T-cell (primary cell): ENCODE data around the gene SH3RF3. TPM values are rescaled to one million over a fixed set of nuclear protein-coding genes. Genes with fewer than 3 reads are reported as not detected.
"Not testable (repeated sequence)": the region's sequence is repeated elsewhere in the genome, so short reads cannot be mapped to it uniquely, and the experiment has no call there.

ENCODE experiments used
- ATAC-seq, 4 experiments: fragments of 200-7000 bp in 3 of 4; fragments of 150-1000 bp in 1 of 4; cut with Tn5 transposase; replicated peaks in 1 of 4; 1 replicate in 3 of 4; 2 replicates in 1 of 4; pipeline ENCODE4 v1.10.0; 2021; ENCODE audit warnings: moderate library complexity in 3 of 4, mild to moderate bottlenecking in 2 of 4, moderate number of reproducible peaks in 1 of 4
- CTCF ChIA-PET, 2 donors: fragments of 300-600 bp; sonication (Branson Sonifier 250); formaldehyde crosslinking; loops; one replicate each; lab custom pipeline; 2022; ENCODE audit warnings: antibody characterized with exemption in 2 of 2; lab: Charles Lee
- POLR2A ChIA-PET, 2 donors: fragments of 300-600 bp; sonication (Branson Sonifier 250); formaldehyde crosslinking; loops; one replicate each; lab custom pipeline; 2022; ENCODE audit warnings: antibody characterized with exemption in 2 of 2; lab: Charles Lee
- DNase-seq, 35 experiments: peaks; one replicate each; pipeline versions ENCODE4 v3.0.0 to v3.0.0-alpha.2; 2013 to 2023
- H3K27ac ChIP-seq: one replicate; pipeline ENCODE4 v1.5.1; 2013; ENCODE audit warnings: low read length
- H3K27me3 ChIP-seq, 2 experiments: replicated peaks in 1 of 2; 1 replicate in 1 of 2; 2 replicates in 1 of 2; pipeline versions ENCODE4 v1.6.1 to v1.7.0; 2013; ENCODE audit warnings: low read length in 1 of 2, mixed read lengths in 1 of 2; ENCODE audit not compliant: control insufficient read depth in 2 of 2, insufficient read depth in 2 of 2; ENCODE audit errors: extremely low read depth in 1 of 2
- H3K36me3 ChIP-seq, 2 donors: 1 replicate in 1 of 2; 2 replicates in 1 of 2; pipeline versions ENCODE4 v1.6.1 to v1.7.0; 2013; ENCODE audit warnings: low read length in 1 of 2; ENCODE audit not compliant: control insufficient read depth in 2 of 2, insufficient read depth in 1 of 2; ENCODE audit errors: extremely low read depth in 1 of 2
- H3K4me1 ChIP-seq, 2 experiments: 1 replicate in 1 of 2; 2 replicates in 1 of 2; pipeline versions ENCODE4 v1.6.1 to v1.7.0; 2013; ENCODE audit warnings: low read length in 2 of 2, mixed read lengths in 1 of 2; ENCODE audit not compliant: insufficient read depth in 2 of 2, control insufficient read depth in 1 of 2; ENCODE audit errors: extremely low read depth in 1 of 2
- H3K4me3 ChIP-seq, 2 donors: 1 replicate in 1 of 2; 2 replicates in 1 of 2; pipeline versions ENCODE4 v1.5.1 to v1.7.0; 2013; ENCODE audit warnings: mild to moderate bottlenecking in 2 of 2, low read length in 1 of 2, moderate library complexity in 1 of 2; ENCODE audit not compliant: control insufficient read depth in 1 of 2; ENCODE audit errors: extremely low read depth in 1 of 2
- H3K9me3 ChIP-seq: 2 replicates; pipeline ENCODE4 v1.7.0; 2013
- H3K27ac Mint-ChIP-seq, 2 donors: one replicate each; pipeline ENCODE4 v1.8.0; 2020 to 2021; ENCODE audit warnings: mild to moderate bottlenecking in 2 of 2, mixed read lengths in 2 of 2
- H3K27me3 Mint-ChIP-seq, 2 donors: one replicate each; pipeline ENCODE4 v1.8.0; 2021 to 2022; ENCODE audit warnings: mixed read lengths in 2 of 2
- H3K36me3 Mint-ChIP-seq: one replicate; pipeline ENCODE4 v1.8.0; 2021; ENCODE audit warnings: mixed read lengths
- H3K4me1 Mint-ChIP-seq, 3 donors: one replicate each; pipeline ENCODE4 v1.8.0; 2020 to 2022; ENCODE audit warnings: mixed read lengths in 3 of 3, mild to moderate bottlenecking in 1 of 3
- H3K4me3 Mint-ChIP-seq, 3 donors: one replicate each; pipeline ENCODE4 v1.8.0; 2020 to 2022; ENCODE audit warnings: mild to moderate bottlenecking in 3 of 3, mixed read lengths in 3 of 3, moderate library complexity in 3 of 3
- H3K9me3 Mint-ChIP-seq, 3 donors: one replicate each; pipeline ENCODE4 v1.8.0; 2020 to 2022; ENCODE audit warnings: mixed read lengths in 3 of 3
- WGBS: methylation state at CpG from one replicate; pipeline ENCODE4 v1.1.5; 2013; ENCODE audit warnings: missing lambda C conversion rate; ENCODE audit not compliant: insufficient coverage; 5-methylcytosine and 5-hydroxymethylcytosine counted together
- total RNA-seq, 35 experiments: library from RNA in 6 of 35; stranded (reverse) in 6 of 35; fragments of 120-200 nt in 1 of 35; gene quantifications; one replicate each; pipeline versions ENCODE4 v1.2.1 to v1.2.4 and lab custom pipeline; 2013 to 2026

The SH3RF3 gene
- total RNA-seq, 5 donors from 2014 or later (not counting 1 experiment from before 2014, with no cell fraction given) = 1.8 to 4.6 (median 3.6) TPM

DNA sequence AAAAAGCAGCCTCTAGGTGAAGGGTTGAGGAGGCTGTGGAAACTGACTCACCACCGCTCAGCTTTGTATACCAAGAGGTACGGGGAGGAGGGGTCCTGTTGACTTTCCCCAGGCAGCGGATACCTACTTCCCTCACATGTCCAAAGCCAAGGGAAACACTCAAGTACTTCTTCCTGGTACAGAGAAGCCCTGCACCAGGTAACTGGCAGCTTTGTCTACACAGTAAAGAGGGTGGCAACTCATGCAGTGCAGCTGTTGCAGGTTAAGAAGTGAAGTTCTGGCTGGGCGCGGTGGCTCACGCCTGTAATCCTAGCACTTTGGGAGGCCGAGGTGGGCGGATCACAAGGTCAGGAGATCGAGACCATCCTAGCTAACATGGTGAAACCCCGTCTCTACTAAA lies 8.3 kb upstream of the SH3RF3 start:
- H3K36me3 Mint-ChIP-seq, H3K4me1 ChIP-seq, H3K27ac ChIP-seq, DNase-seq, H3K36me3 ChIP-seq, ATAC-seq, H3K27ac Mint-ChIP-seq, POLR2A ChIA-PET, H3K9me3 ChIP-seq, H3K4me3 ChIP-seq, H3K9me3 Mint-ChIP-seq, H3K4me3 Mint-ChIP-seq: not testable (repeated sequence)
- 94% methylated on average over 5 of the region's 10 CpGs for whole genome bisulfite sequencing
- CTCF ChIA-PET = interaction anchor here in 1 of 2 donors (0.7 kb wide), 1 partner anchor 259 kb away, joined by 3 read pairs; no protein-coding TSS in a partner anchor
- Mint-ChIP-seq H3K4me1 (peaks cover 9 to 18% (median 15%) of the 10 kb centered on the region in 3 donors), H3K27me3 (peaks cover 0 to 32% of the 10 kb centered on the region in 2 donors)
- peaks cover 0 to 24% of the 10 kb centered on the region in 2 experiments for H3K27me3 ChIP-seq

DNA sequence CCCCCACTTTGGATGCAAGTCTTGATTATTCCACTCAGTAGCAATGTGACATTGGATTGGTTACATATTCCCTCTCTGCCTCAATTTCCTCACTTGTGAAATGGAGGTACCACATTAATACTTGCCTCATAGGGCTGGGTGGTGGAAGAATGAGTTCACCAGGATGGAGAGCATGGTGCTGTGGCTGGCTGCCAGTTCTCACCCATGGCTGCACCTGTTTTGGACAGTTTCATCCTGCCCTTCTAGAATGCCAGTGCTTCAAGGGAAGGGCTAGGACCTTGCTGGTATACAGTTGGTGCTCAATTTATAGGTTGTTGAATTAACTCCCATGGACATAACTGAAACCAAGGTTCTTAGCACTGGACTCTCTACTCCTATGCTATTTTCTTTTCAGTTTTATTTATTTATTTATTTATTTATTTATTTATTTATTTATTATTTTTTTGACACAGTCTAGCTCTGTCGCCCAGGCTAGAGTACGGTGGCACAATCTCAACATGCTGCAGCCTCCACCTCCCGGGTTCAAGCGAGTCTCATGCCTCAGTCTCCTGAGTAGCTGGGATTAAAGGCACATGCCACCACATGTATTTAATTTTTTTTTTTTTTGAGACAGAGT lies 5.3 kb upstream of the SH3RF3 start:
- 100% methylated on average over 4 of the region's 4 CpGs for WGBS
- no peak overlapping the region for H3K4me3 Mint-ChIP-seq
- H3K36me3 ChIP-seq = no peaks in the 10 kb centered on the region
- DNase-seq (no peak), ATAC-seq (no peak)
- H3K4me3 ChIP-seq = no peak overlapping the region
- H3K27me3 ChIP-seq = peaks cover 0 to 47% of the 10 kb centered on the region in 2 experiments
- H3K9me3 ChIP-seq = no peaks in the 10 kb centered on the region
- no peak overlapping the region for H3K27ac ChIP-seq
- peaks cover 13 to 23% (median 18%) of the 10 kb centered on the region in 3 donors for H3K4me1 Mint-ChIP-seq
- no peak overlapping the region for H3K27ac Mint-ChIP-seq
- H3K36me3 Mint-ChIP-seq = no peaks in the 10 kb centered on the region
- ChIA-PET CTCF (interaction anchor here (0.6 to 1.4 kb wide), 3 partner anchors 215 to 387 kb away, joined by 3 to 9 read pairs (median 4); no protein-coding TSS in a partner anchor), POLR2A (interaction anchor here in 1 of 2 donors (0.7 kb wide), 1 partner anchor 155 kb away, joined by 4 read pairs; no protein-coding TSS in a partner anchor)
- H3K27me3 Mint-ChIP-seq = peaks cover 0 to 46% of the 10 kb centered on the region in 2 donors
- no peaks in the 10 kb centered on the region for H3K9me3 Mint-ChIP-seq
- H3K4me1 ChIP-seq = peaks cover 4 to 15% of the 10 kb centered on the region in 2 experiments

DNA sequence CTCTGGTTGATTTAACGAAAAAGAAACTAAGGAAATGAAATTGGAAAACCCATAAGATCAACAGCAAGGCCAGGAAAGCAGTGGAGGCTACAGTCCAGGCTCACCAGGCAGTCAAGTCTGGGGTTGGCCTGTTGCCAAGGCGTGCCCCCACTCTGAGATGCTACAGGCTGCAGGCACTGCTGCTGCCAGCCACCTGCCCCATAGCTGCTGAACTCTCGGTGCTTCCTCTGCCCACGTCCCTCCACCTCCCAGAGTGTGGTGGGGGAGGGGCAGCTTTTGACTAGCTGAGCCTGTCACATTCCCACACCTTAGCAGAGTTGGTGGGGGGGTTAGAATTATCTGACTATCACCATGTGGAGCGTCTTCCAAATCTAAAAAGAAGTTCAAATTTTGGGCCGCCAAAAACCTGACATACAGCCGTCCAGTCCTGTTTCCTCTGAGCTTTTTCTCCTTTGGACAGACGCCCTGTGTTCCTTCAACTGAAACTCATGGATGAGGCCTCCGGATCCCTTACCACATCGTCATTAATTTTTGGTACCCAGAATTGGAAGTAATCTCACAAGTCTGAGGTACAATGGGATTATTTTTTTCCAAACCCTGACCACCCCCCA lies 3.9 kb upstream of the SH3RF3 start:
- peaks cover 0 to 42% of the 10 kb centered on the region in 2 donors for H3K27me3 Mint-ChIP-seq
- POLR2A ChIA-PET = interaction anchor here in 1 of 2 donors (0.7 kb wide), 1 partner anchor 126 kb away, joined by 4 read pairs; no protein-coding TSS in a partner anchor

DNA sequence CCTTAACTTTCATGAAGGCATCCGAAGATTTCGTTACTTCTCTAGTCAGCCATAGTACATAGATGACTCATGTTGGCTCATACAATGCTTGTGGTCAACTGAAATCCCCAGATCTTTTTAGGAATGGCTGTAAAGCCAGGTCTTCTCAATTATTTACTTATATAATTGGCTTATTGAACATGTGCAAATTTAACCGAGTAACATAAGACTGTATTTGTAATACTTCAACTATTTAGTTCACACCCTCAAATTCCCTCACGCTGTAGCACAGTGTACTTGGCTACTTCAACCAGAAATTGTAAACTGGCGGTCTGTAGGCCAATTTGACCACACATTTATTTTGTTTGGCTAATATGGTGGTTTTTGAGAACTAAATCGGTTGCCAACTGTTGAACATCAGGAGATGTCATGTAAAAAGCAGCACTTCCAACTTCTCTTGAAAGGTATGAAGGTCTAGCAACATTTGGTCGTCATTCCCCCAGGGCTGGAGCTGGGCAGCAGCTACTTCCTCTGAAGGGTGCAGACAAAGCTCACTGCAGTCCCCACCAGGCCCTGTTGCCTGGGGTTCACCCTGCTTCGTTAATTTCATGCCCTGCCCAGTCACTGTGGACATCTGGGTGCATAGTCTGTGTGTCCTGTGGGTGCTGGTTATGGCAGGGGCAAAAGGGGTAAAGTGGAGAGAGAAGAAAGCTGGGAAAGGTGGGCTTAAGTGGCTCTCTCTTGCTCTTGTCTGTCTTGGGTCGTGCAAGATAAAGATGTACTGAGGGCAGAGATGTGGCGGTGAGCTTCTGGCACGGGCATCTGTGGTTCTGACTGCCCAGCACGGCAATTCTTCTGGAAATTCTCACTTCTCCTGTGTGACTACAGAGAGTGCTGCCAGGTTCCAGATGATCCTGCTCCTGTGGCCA lies 3.2 kb upstream of the SH3RF3 start:
- H3K27ac Mint-ChIP-seq = no peak overlapping the region
- no peaks in the 10 kb centered on the region for H3K36me3 ChIP-seq
- H3K36me3 Mint-ChIP-seq = no peaks in the 10 kb centered on the region
- H3K27me3 Mint-ChIP-seq = peaks cover 0 to 49% of the 10 kb centered on the region in 2 donors
- no peak overlapping the region for H3K4me3 ChIP-seq
- peaks cover 4 to 25% of the 10 kb centered on the region in 2 experiments for H3K4me1 ChIP-seq
- H3K4me1 Mint-ChIP-seq = peaks cover 21 to 31% (median 28%) of the 10 kb centered on the region in 3 donors
- no peak for DNase-seq
- H3K4me3 Mint-ChIP-seq = no peak overlapping the region
- H3K27me3 ChIP-seq = peaks cover 0 to 44% of the 10 kb centered on the region in 2 experiments
- no peak overlapping the region for H3K27ac ChIP-seq
- CTCF ChIA-PET = interaction anchor here in 1 of 2 donors (1.6 kb wide), 1 partner anchor 385 kb away, joined by 6 read pairs; no protein-coding TSS in a partner anchor
- POLR2A ChIA-PET = no interaction called here
- 81% methylated on average over 8 of the region's 12 CpGs for WGBS
- H3K9me3 ChIP-seq = no peaks in the 10 kb centered on the region
- no peak for ATAC-seq
- H3K9me3 Mint-ChIP-seq = no peaks in the 10 kb centered on the region

More for the DNA sequence above, 3.9 kb upstream of the SH3RF3 start:
- no peak overlapping the region for H3K4me3 ChIP-seq
- no peaks in the 10 kb centered on the region for H3K36me3 ChIP-seq
- WGBS = 92% methylated on average over 3 of the region's 10 CpGs
- no peak for ATAC-seq
- H3K27ac ChIP-seq = no peak overlapping the region
- Mint-ChIP-seq H3K27ac (no peak overlapping the region), H3K4me1 (peaks cover 15 to 25% (median 20%) of the 10 kb centered on the region in 3 donors), H3K4me3 (no peak overlapping the region), H3K9me3 (no peaks in the 10 kb centered on the region), H3K36me3 (no peaks in the 10 kb centered on the region)
- H3K27me3 ChIP-seq = peaks cover 0 to 45% of the 10 kb centered on the region in 2 experiments
- no peak for DNase-seq
- CTCF ChIA-PET = no interaction called here
- no peaks in the 10 kb centered on the region for H3K9me3 ChIP-seq
- H3K4me1 ChIP-seq = peaks cover 4 to 21% of the 10 kb centered on the region in 2 experiments

DNA sequence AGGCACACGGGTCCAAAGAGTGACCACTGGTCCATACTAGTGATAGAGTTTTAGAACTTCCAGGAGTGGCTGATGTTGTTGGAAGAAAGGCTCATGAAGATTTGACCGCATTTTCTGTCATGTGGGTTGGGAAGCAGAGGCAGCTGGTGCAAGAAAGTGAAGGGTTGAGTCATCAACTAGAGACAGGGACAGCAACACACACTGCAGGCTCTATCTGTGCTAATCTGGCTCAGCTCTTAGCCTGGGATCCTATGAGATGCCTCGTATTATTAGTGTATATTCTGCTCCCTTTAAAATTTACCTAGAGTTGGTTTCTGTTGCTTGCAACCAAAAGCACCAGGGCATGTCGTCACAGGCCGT lies 2.5 kb upstream of the SH3RF3 start:
- CTCF ChIA-PET = interaction anchor here in 1 of 2 donors (1.6 kb wide), 1 partner anchor 384 kb away, joined by 6 read pairs; no protein-coding TSS in a partner anchor
- peaks cover 4 to 25% of the 10 kb centered on the region in 2 experiments for H3K4me1 ChIP-seq
- POLR2A ChIA-PET = no interaction called here
- no peak overlapping the region for H3K27ac ChIP-seq
- ATAC-seq (no peak), DNase-seq (no peak)
- H3K9me3 Mint-ChIP-seq = no peaks in the 10 kb centered on the region
- peaks cover 0 to 42% of the 10 kb centered on the region in 2 experiments for H3K27me3 ChIP-seq
- H3K4me3 Mint-ChIP-seq = no peak overlapping the region
- H3K4me1 Mint-ChIP-seq = peaks cover 24 to 36% (median 31%) of the 10 kb centered on the region in 3 donors
- H3K27ac Mint-ChIP-seq = no peak overlapping the region
- peaks cover 0 to 49% of the 10 kb centered on the region in 2 donors for H3K27me3 Mint-ChIP-seq
- 68% methylated on average over 3 of the region's 5 CpGs for WGBS
- no peak overlapping the region for H3K4me3 ChIP-seq
- no peaks in the 10 kb centered on the region for H3K36me3 Mint-ChIP-seq
- H3K9me3 ChIP-seq = no peaks in the 10 kb centered on the region
- no peaks in the 10 kb centered on the region for H3K36me3 ChIP-seq
